Head of caudate nucleus (tissue), 42 donors: ENCODE results near the gene APOC4.
"Not testable (repeated sequence)": the region's sequence is repeated elsewhere in the genome, so short reads cannot be mapped to it uniquely, and the experiment has no call there.

Experiments used
- DNase-seq, 42 donors: peaks; one replicate each; pipeline versions ENCODE4 v3.0.0 to v3.0.0-alpha.2; 2020 to 2021; ENCODE audit warnings: mixed read lengths in 7 of 42
- intact Hi-C: fragments of 100-400 bp; cut with DNase I; formaldehyde crosslinking; loops from one replicate; pipeline ENCODE4 v1.15.0; 2022

The APOC4 gene, protein sequence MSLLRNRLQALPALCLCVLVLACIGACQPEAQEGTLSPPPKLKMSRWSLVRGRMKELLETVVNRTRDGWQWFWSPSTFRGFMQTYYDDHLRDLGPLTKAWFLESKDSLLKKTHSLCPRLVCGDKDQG

DNA sequence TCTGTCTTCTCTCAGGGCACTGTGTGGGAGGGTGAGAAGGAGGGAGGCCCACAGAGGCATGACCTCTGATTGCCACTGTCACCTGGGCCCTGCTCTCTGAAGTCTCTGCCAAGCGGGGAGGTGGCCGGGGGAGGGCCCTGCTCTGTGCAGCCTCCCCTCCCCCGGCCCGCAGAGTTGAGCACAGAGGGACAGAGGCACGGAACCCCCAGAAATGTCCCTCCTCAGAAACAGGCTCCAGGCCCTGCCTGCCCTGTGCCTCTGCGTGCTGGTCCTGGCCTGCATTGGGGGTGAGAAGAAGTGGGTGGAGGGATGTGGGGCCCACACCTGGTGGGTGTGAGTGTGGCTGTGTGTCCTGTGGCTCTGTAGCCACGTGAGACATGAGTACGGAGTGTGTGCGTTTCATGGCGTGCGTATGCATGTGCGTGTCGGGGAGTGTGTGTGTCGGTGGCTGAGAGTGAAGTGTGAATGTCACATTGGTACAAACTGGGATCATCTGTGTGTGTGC lies at the start of gene APOC4:
Gene APOC4, plus strand, starts transcription at position 171 of the 505 bp plus-strand sequence. Its CDS starts 41 bp downstream, at position 212.
- intact Hi-C loops, result no loop called here
- no peak for DNase-seq

DNA sequence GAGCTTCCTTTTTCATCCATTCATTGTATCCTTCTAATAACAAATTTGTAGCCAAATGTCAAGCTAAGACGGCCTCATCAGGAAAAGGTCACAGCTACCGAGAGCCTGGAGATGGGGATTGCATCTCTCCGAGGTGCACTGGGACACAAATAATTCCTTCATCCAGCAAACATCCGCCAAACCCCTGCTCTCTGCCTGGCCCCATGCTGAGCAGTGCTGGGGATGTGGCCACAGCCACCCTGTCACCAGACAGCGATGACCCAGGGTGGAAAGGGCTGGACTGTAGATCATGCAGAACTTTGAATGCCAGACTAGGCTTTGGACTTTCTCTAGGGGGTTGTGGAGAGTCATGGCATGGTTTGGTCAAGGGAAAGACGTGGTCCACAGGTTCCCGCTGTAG lies 49.1 kb upstream of the APOC4 start:
- no peak for DNase-seq
- intact Hi-C loops, result loop anchor here (5.0 kb wide), 1 partner anchor 284 kb away; the partner anchor contains the start of genes BLOC1S3 and TRAPPC6A

DNA sequence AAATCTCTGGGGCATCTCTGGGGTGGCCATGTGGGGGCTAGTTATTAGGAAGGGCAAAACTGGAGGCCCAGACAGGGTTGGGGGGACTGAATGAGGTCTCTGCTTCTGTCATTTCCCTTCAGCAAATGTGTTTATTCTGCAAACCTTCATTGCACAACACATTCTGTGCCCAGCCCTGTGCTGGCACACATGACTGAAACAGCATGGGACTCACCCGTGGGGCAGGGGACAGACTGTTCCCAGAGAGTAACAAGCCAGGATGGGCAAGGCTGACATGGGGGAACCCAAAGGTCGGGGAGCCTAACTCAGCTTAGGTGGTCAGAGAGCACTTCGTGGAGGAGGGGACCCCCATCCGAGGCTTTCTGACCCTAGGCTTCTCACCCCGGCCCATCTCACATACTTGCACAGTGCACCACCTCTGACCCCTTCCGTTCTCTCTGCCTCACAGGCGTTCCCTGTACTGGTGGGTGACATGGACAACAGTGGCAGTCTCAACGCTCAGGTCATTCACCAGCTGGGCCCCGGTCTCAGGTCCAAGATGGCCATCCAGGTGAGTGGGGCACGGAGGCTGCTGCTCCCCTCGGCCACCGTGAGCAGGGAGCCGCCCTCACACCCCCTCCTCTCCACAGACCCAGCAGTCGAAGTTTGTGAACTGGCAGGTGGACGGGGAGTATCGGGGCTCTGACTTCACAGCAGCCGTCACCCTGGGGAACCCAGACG lies 48.5 kb upstream of the APOC4 start:
- intact Hi-C loops, result loop anchor here (5.0 kb wide), 1 partner anchor 284 kb away; the partner anchor contains the start of genes BLOC1S3 and TRAPPC6A
- DNase-seq, result no peak

DNA sequence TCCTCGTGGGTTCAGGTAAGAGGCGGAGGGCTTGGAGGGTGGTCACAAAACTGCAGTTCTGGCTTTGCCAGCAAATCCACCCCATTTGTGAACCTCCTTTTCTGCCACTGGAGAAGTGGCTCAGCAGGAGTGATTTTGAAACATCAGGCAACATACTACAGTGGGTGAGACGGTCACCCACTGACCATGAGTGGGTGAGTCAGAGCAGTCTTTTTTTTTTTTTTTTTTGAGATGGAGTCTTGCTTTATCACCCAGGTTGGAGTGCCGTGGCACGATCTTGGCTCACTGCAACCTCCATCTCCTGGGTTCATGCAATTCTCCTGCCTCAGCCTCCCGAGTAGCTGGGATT lies 48.0 kb upstream of the APOC4 start:
- intact Hi-C loops, result loop anchor here (5.0 kb wide), 1 partner anchor 283 kb away; the partner anchor contains the start of genes BLOC1S3 and TRAPPC6A
- DNase-seq, result no peak

DNA sequence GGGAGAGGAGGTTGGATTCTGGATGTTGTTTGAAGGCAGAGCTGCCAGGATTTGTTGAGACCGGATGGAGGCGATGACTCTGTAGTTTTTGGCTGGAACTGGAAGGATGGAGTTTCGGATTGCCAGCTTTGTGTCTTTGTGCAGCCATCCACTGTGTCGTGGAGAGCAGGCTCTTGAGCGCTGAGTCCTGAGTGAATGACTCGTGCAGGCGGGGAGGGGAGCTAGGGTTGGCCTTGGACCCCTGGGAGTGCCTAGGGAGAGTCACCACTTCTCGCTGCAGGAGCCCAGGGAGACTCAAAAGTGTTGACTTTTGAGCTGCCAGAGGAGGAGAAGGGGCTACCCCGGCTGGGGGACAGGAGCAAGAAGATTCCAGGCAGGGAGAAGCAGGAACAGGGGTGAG lies 47.1 kb upstream of the APOC4 start:
- DNase-seq, result no peak
- intact Hi-C loops, result loop anchor here (5.0 kb wide), 1 partner anchor 282 kb away; the partner anchor contains the start of genes BLOC1S3 and TRAPPC6A

DNA sequence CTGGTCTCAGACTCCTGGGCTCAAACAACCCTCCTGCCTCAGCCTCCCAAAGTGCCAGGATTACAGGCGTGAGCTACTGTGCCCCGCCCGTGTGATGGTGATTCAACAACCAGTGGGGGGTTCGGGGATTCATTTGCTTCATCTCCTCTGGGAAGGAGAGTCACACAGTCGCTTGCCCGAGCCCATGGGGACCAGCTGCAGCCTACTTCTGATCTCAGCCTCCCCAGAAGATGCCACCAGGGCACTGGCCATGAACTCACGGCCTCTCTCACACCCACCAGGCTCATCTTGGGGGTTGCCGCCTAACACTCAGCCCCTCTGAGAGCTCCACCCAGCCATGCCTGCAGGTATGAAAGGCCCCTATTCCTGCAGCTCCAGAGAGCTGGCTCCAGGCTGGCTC lies 44.2 kb upstream of the APOC4 start:
- intact Hi-C loops, result no loop called here
- no peak for DNase-seq

DNA sequence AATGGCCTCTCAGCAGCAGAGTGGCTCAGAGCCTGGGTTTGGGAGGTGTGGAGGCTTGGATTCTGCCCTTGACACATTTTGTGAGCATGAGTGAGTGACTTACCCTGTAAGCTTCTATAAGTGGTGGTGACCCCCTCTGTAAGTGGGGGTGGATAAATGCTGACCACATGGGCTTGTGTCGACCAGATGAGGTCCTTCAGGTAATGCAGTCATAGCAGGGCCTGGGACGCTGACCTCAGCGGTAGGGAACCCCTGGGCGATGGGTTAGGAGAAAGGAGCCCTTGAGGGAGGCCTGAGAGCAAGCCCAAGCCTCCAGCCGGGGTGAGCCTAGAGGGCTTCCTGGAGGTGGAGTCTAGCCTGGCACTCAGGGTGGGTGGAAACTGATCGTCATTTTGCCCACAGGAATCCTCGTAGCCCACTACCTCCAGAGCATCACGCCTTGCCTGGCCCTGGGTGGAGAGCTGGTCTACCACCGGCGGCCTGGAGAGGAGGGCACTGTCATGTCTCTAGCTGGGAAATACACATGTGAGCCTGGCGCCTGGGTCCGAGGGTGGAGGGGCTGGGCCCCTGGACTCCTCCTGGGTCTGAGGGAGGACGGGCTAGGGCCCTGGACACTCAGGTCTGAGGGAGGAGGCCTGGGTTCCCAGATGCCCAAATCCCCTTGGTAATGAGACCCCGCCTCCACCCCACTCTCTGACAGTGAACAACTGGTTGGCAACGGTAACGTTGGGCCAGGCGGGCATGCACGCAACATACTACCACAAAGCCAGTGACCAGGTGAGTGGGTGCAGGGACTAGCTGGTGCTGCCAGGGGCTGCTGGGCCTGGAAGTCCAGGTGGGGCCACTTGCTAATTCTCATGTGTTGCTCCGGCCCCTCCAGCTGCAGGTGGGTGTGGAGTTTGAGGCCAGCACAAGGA lies 41.5 kb upstream of the APOC4 start:
- intact Hi-C loops, result loop anchor here (5.0 to 10.0 kb wide), 2 partner anchors 52 to 154 kb away; no protein-coding TSS in a partner anchor
- no peak for DNase-seq

DNA sequence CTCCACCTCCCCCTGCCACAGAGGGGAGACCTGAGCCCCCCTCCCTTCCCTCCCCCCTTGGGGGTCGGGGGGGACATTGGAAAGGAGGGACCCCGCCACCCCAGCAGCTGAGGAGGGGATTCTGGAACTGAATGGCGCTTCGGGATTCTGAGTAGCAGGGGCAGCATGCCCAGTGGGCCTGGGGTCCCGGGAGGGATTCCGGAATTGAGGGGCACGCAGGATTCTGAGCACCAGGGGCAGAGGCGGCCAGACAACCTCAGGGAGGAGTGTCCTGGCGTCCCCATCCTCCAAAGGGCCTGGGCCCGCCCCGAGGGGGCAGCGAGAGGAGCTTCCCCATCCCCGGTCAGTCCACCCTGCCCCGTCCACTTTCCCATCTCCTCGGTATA lies 38.8 kb upstream of the APOC4 start:
- no peak for DNase-seq

DNA sequence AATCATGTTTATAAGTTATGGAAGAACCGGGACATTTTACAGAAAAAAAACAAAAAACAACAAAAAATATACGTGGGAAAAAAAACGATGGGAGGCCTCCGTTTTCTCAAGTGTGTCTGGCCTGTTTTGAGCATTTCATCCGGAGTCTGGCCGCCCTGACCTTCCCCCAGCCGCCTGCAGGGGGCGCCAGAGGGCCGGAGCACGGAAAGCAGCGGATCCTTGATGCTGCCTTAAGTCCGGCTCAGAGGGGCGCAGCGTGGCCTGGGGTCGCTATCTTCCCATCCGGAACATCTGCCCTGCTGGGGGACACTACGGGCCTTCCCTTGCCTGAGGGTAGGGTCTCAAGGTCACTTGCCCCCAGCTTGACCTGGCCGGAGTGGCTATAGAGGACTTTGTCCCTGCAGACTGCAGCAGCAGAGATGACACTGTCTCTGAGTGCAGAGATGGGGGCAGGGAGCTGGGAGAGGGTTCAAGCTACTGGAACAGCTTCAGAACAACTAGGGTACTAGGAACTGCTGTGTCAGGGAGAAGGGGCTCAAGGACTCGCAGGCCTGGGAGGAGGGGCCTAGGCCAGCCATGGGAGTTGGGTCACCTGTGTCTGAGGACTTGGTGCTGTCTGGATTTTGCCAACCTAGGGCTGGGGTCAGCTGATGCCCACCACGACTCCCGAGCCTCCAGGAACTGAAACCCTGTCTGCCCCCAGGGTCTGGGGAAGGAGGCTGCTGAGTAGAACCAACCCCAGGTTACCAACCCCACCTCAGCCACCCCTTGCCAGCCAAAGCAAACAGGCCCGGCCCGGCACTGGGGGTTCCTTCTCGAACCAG lies 38.2 kb upstream of the APOC4 start:
- intact Hi-C loops, result loop anchor here (5.0 to 10.0 kb wide), 2 partner anchors 48 to 151 kb away; no protein-coding TSS in a partner anchor
- peak; percentile 51 to 94 (median 84) for DNase-seq

More for the DNA sequence above, 38.8 kb upstream of the APOC4 start:
- intact Hi-C loops, result loop anchor here (5.0 to 10.0 kb wide), 2 partner anchors 49 to 152 kb away; no protein-coding TSS in a partner anchor

DNA sequence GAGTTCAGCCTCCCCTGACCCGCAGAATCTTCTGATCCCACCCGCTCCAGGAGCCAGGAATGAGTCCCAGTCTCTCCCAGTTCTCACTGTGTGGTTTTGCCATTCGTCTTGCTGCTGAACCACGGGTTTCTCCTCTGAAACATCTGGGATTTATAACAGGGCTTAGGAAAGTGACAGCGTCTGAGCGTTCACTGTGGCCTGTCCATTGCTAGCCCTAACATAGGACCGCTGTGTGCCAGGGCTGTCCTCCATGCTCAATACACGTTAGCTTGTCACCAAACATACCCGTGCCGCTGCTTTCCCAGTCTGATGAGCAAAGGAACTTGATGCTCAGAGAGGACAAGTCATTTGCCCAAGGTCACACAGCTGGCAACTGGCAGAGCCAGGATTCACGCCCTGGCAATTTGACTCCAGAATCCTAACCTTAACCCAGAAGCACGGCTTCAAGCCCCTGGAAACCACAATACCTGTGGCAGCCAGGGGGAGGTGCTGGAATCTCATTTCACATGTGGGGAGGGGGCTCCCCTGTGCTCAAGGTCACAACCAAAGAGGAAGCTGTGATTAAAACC lies 37.5 kb upstream of the APOC4 start:
- intact Hi-C loops, result loop anchor here (5.0 to 10.0 kb wide), 2 partner anchors 48 to 150 kb away; no protein-coding TSS in a partner anchor
- no peak for DNase-seq

DNA sequence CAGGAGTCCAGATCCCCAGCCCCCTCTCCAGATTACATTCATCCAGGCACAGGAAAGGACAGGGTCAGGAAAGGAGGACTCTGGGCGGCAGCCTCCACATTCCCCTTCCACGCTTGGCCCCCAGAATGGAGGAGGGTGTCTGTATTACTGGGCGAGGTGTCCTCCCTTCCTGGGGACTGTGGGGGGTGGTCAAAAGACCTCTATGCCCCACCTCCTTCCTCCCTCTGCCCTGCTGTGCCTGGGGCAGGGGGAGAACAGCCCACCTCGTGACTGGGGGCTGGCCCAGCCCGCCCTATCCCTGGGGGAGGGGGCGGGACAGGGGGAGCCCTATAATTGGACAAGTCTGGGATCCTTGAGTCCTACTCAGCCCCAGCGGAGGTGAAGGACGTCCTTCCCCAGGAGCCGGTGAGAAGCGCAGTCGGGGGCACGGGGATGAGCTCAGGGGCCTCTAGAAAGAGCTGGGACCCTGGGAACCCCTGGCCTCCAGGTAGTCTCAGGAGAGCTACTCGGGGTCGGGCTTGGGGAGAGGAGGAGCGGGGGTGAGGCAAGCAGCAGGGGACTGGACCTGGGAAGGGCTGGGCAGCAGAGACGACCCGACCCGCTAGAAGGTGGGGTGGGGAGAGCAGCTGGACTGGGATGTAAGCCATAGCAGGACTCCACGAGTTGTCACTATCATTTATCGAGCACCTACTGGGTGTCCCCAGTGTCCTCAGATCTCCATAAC lies 36.4 kb upstream of the APOC4 start, which contains the start of gene APOE:
Gene APOE, plus strand, starts transcription at position 360 of the 724 bp plus-strand sequence. CDS start 829 bp downstream, outside the sequence.
- intact Hi-C loops, result loop anchor here (10.0 kb wide), 1 partner anchor 149 kb away; no protein-coding TSS in a partner anchor

DNA sequence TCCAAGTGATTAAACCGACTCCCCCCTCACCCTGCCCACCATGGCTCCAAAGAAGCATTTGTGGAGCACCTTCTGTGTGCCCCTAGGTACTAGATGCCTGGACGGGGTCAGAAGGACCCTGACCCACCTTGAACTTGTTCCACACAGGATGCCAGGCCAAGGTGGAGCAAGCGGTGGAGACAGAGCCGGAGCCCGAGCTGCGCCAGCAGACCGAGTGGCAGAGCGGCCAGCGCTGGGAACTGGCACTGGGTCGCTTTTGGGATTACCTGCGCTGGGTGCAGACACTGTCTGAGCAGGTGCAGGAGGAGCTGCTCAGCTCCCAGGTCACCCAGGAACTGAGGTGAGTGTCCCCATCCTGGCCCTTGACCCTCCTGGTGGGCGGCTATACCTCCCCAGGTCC lies 34.4 kb upstream of the APOC4 start:
- intact Hi-C loops, result loop anchor here (10.0 kb wide), 1 partner anchor 147 kb away; no protein-coding TSS in a partner anchor
- no peak for DNase-seq

More for the DNA sequence above, 36.4 kb upstream of the APOC4 start, which contains the start of gene APOE:
- DNase-seq, result peak; percentile 22 to 85 (median 59)

DNA sequence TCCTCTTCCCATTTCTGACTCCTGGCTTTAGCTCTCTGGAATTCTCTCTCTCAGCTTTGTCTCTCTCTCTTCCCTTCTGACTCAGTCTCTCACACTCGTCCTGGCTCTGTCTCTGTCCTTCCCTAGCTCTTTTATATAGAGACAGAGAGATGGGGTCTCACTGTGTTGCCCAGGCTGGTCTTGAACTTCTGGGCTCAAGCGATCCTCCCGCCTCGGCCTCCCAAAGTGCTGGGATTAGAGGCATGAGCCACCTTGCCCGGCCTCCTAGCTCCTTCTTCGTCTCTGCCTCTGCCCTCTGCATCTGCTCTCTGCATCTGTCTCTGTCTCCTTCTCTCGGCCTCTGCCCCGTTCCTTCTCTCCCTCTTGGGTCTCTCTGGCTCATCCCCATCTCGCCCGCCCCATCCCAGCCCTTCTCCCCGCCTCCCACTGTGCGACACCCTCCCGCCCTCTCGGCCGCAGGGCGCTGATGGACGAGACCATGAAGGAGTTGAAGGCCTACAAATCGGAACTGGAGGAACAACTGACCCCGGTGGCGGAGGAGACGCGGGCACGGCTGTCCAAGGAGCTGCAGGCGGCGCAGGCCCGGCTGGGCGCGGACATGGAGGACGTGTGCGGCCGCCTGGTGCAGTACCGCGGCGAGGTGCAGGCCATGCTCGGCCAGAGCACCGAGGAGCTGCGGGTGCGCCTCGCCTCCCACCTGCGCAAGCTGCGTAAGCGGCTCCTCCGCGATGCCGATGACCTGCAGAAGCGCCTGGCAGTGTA lies 33.8 kb upstream of the APOC4 start:
- DNase-seq, result no peak
- intact Hi-C loops, result loop anchor here (10.0 kb wide), 1 partner anchor 147 kb away; no protein-coding TSS in a partner anchor

DNA sequence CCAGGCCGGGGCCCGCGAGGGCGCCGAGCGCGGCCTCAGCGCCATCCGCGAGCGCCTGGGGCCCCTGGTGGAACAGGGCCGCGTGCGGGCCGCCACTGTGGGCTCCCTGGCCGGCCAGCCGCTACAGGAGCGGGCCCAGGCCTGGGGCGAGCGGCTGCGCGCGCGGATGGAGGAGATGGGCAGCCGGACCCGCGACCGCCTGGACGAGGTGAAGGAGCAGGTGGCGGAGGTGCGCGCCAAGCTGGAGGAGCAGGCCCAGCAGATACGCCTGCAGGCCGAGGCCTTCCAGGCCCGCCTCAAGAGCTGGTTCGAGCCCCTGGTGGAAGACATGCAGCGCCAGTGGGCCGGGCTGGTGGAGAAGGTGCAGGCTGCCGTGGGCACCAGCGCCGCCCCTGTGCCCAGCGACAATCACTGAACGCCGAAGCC lies 33.2 kb upstream of the APOC4 start:
- intact Hi-C loops, result loop anchor here (10.0 kb wide), 1 partner anchor 146 kb away; no protein-coding TSS in a partner anchor
- DNase-seq, result no peak

DNA sequence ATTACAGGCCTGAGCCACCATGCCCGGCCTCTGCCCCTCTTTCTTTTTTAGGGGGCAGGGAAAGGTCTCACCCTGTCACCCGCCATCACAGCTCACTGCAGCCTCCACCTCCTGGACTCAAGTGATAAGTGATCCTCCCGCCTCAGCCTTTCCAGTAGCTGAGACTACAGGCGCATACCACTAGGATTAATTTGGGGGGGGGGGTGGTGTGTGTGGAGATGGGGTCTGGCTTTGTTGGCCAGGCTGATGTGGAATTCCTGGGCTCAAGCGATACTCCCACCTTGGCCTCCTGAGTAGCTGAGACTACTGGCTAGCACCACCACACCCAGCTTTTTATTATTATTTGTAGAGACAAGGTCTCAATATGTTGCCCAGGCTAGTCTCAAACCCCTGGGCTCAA lies 32.3 kb upstream of the APOC4 start:
- DNase-seq, result no peak
- intact Hi-C loops, result loop anchor here (10.0 kb wide), 1 partner anchor 145 kb away; no protein-coding TSS in a partner anchor

DNA sequence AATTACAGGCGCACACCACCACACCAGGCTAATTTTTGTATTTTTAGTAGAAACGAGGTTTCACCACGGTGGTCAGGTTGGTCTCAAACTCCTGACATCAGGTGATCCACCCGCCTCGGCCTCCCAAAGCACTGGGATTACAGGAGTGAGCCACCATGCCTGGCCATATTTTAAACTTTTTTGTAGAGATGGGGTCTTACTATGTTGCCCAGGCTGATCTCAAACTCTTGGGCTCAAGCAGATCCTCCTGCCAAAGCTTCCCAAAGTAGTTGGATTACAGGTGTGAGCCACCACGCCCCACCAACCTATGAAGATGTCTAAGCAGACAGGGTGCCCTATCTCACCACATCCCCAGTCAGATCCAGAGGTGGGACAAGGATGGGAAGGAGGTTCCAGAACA lies 30.1 kb upstream of the APOC4 start:
- intact Hi-C loops, DNase-seq: not testable (repeated sequence)
